Parathyroid adenoma (tissue), 2 donors: ENCODE data around the gene ZBTB20.

ENCODE experiments used
- H2AFZ ChIP-seq: fragments of 300-600 bp; sonication (generic); one replicate; pipeline ENCODE4 v1.7.0; 2017; ENCODE audit warnings: antibody characterized with exemption, mild to moderate bottlenecking
- H3K27ac ChIP-seq: fragments of 300-600 bp; sonication (generic); one replicate; pipeline ENCODE4 v1.7.0; 2017
- H3K27me3 ChIP-seq: fragments of 300-600 bp; sonication (generic); one replicate; pipeline ENCODE4 v1.7.0; 2017; ENCODE audit warnings: low read length; ENCODE audit not compliant: control insufficient read depth, insufficient read depth
- H3K36me3 ChIP-seq: fragments of 300-600 bp; sonication (generic); one replicate; pipeline ENCODE4 v1.7.0; 2017; ENCODE audit warnings: low read length; ENCODE audit not compliant: control insufficient read depth, insufficient read depth
- H3K4me1 ChIP-seq: fragments of 300-600 bp; sonication (generic); one replicate; pipeline ENCODE4 v1.7.0; 2017; ENCODE audit warnings: control low read depth
- H3K4me2 ChIP-seq: fragments of 300-600 bp; sonication (generic); one replicate; pipeline ENCODE4 v1.7.0; 2017; ENCODE audit warnings: low read length
- H3K4me3 ChIP-seq: fragments of 300-600 bp; sonication (generic); one replicate; pipeline ENCODE4 v1.7.0; 2017; ENCODE audit warnings: low read depth, low read length
- H3K79me2 ChIP-seq: fragments of 300-600 bp; sonication (generic); one replicate; pipeline ENCODE4 v1.7.0; 2017; ENCODE audit warnings: control low read depth
- H3K9ac ChIP-seq: fragments of 300-600 bp; sonication (generic); one replicate; pipeline ENCODE4 v1.7.0; 2017; ENCODE audit warnings: mild to moderate bottlenecking
- H3K9me3 ChIP-seq: fragments of 300-600 bp; sonication (generic); one replicate; pipeline ENCODE4 v1.7.0; 2017; ENCODE audit warnings: low read length; ENCODE audit not compliant: control insufficient read depth
- CTCF ChIP-seq: fragments of 300-600 bp; sonication (generic); IDR thresholded peaks from one replicate; pipeline ENCODE4 v1.7.0; 2017; ENCODE audit warnings: antibody characterized with exemption, mild to moderate bottlenecking
- donor health status: primary hyperparathyroidism.

ZBTB20 gene

GRCh38 chr3:114370537-114371174, 776.4 kb downstream of the ZBTB20 start:
- no peak overlapping the region for H3K4me2 ChIP-seq
- no peak overlapping the region for H3K27ac ChIP-seq
- no peak for TF ChIP-seq CTCF
- no peak overlapping the region for H3K9ac ChIP-seq
- no peak overlapping the region for H3K4me3 ChIP-seq
- no peak overlapping the region for H2AFZ ChIP-seq
- H3K9me3 ChIP-seq = no peaks in the 10 kb centered on the region
- no peaks in the 10 kb centered on the region for H3K4me1 ChIP-seq
- no peaks in the 10 kb centered on the region for H3K27me3 ChIP-seq
- no peaks in the 10 kb centered on the region for H3K36me3 ChIP-seq
- no peaks in the 10 kb centered on the region for H3K79me2 ChIP-seq

- Histone ChIP-seq H3K9ac (no peak overlapping the region), H3K4me3 (no peak overlapping the region), H3K9me3 (no peaks in the 10 kb centered on the region), H3K27ac (no peak overlapping the region), H3K36me3 (no peaks in the 10 kb centered on the region), H3K4me2 (no peak overlapping the region), H3K27me3 (no peaks in the 10 kb centered on the region), H3K4me1 (no peaks in the 10 kb centered on the region), H2AFZ (no peak overlapping the region), H3K79me2 (no peaks in the 10 kb centered on the region)
- no peak for TF ChIP-seq CTCF
Observed at GRCh38 chr3:114365909-114366308, 781.2 kb downstream of the ZBTB20 start.

- no peak overlapping the region for H3K4me3 ChIP-seq
- no peaks in the 10 kb centered on the region for H3K36me3 ChIP-seq
- no peak overlapping the region for H3K27ac ChIP-seq
- no peak overlapping the region for H3K4me2 ChIP-seq
- H2AFZ ChIP-seq = no peak overlapping the region
- H3K79me2 ChIP-seq = no peaks in the 10 kb centered on the region
- H3K9ac ChIP-seq = no peak overlapping the region
- no peak for TF ChIP-seq CTCF
- H3K9me3 ChIP-seq = no peaks in the 10 kb centered on the region
- no peaks in the 10 kb centered on the region for H3K27me3 ChIP-seq
- no peaks in the 10 kb centered on the region for H3K4me1 ChIP-seq
Observed at GRCh38 chr3:114364806-114365654, 782.1 kb downstream of the ZBTB20 start.

GRCh38 chr3:114363554-114364202, 783.4 kb downstream of the ZBTB20 start:
- TF ChIP-seq CTCF = no peak
- H3K4me2 ChIP-seq = no peak overlapping the region
- no peak overlapping the region for H3K27ac ChIP-seq
- no peaks in the 10 kb centered on the region for H3K79me2 ChIP-seq
- H3K4me3 ChIP-seq = no peak overlapping the region
- no peaks in the 10 kb centered on the region for H3K36me3 ChIP-seq
- no peaks in the 10 kb centered on the region for H3K4me1 ChIP-seq
- H3K9ac ChIP-seq = no peak overlapping the region
- H2AFZ ChIP-seq = no peak overlapping the region
- no peaks in the 10 kb centered on the region for H3K9me3 ChIP-seq
- H3K27me3 ChIP-seq = no peaks in the 10 kb centered on the region
